GM21737 (cell line): ENCODE results near the gene MAP3K6.

Source experiments
- ATAC-seq: cut with Tn5 transposase; IDR thresholded peaks from one replicate; pipeline ENCODE4 v1.9.1; 2021; ENCODE audit warnings: mild to moderate bottlenecking, moderate library complexity; ENCODE audit not compliant: unreplicated experiment

The MAP3K6 gene

GRCh38 chr1:27379564-27380122, 12.9 kb upstream of the MAP3K6 start:
- ATAC-seq, result no peak

DNA sequence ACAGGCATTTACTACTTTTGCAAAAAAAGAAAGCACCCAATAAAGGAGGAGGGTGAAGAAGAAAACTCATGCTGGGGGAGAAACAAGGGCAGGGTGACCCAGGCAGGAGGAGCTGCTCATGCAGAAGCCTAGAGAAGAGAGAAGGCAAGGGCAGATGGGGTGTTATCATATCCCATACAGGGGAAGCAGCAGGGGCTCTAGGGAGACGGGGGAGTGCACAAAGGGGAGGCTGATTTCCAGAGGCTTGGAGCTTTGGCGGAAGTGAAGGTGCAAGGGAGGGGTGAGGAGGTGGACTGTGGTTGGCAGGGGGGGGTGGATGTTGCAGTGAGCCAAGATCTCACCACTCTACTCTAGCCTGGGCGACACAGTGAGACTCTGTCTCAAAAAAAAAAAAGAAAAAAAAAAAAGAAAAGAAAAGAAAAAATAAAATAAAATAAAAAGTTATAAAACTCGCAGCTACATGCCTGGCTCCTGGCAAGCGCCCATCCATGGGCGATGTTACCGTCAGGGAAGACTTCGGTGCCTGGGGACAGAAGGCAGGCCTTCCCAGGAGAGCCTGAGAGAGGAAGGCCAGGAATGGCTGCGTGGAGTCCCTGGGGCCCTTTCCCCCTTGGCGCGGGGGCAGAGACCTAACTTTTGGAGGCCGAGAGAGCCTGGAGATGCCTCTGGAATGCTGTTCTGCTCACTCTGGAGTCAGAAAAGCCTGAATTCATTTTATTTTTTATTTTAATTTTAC, 11.2 kb upstream of the MAP3K6 start:
- ATAC-seq, result no peak

GRCh38 chr1:27374362-27375086, 7.8 kb upstream of the MAP3K6 start, which contains the start of gene FCN3:
Gene FCN3, minus strand, starts transcription at chr1:27374824. Its CDS starts 6 bp downstream, at chr1:27374818.
- ATAC-seq, result no peak

- ATAC-seq, result no peak
Measured at GRCh38 chr1:27372808-27373690, 6.3 kb upstream of the MAP3K6 start.

- no peak for ATAC-seq
Measured at GRCh38 chr1:27372022-27372807, 5.5 kb upstream of the MAP3K6 start.

DNA sequence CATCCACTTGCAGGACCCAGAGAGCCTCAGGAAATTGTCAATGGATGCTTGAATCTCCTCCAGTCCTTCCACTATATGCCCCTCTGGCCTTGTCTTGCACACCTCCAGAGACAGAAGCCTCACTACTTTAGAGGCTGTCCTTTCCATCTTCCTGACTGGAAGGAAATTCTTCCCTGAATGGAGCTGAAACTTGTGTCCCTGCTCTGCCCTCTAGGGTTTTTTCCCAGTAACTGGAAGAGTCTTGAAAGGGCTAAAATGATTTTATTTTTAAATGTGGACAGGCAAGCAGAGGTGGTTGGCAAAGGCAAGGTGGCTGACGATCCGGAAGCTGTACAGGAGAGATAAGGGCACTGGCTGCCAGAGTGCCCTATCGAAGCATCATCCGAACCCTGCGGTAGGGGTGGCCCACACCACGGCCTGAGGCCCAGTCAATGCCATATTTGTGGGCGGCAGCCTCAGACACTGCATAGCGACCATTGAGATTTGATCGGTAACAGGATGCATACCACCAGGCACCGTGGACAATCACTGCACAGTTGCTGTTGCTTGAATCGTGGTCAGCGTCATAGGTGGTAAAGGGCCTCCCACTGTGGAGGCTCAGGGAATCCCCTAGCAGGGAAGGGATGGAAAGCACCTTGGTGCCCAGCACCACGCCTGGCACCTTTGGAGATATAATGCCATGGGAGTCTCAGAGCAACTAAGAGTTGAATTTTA, 2.3 kb upstream of the MAP3K6 start:
- ATAC-seq, result no peak

DNA sequence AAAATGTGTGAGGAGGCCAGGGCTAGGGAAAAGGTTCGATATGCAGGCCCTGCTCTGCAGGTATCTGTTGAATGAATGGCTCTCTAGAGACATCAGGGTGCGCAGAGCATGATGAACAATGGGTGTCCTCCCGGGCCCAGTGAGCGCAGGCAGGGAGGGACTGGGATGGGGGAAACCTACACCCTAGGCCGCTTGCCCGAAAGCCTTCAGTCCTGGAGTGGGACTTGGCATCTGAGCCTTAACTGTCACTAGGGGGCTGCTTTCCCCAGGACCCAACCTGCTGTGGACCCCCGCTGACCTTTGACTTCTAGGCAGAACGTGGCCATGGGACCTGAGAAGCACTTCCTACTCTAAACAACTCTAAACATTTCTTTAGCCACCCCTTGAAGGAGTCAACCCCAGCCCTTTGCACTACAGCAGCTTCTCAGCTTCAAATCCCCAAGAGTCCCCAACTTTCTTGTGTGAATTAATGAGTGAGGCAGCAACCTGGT, 444 bp upstream of the MAP3K6 start:
- ATAC-seq, result no peak

DNA sequence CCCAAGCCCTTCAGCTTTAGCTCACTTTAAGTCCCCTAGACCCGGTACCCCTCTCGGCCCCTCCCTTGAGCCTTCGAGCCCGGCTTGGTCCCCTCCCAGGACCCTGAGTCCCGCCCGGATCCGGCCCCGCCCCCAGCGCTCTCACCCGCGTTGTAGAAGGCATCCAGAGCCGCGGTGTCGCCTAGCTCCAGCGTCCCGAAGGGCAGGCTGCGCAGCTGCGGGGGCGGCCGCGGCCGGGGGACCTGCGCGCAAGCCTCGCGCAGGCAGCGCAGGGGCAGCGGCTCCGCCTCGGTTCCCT, 699 bp downstream of the MAP3K6 start:
- no peak for ATAC-seq

DNA sequence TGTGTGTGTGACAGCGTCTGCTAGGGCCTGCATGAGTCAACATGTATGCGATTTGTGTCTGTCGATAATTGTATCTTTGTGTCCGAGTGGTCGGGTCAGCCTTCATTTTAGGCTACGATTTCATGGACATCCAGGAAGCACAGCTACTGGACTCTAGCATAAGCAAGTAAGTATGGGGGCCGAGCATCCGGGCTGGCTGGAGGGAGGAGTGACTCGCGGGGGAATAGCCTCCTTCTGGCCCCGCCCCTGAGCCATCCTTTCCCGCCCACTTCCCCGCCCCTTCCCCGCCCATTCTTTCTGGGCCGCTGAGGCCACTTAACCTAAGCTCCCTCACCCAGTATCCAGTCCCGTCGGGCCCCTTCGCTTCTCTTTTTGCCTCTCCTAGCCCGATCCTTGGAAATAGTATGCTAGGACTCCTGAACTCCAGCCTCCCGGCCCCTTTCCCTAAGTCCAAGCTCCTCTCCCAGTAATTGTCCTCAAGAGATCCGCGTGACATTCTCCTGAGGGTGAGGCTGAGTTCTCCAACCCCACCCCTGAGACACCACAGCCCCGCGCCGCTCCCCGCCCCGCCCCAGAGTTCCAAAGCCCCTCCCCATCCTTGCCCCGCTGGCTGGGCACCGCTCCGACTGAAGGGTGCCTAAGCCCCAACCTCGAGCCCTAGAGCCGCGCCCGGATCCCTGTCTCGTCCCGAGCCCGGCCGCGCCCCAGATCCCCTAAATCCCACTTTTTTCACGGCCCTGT, 1.2 kb downstream of the MAP3K6 start:
- ATAC-seq, result no peak

- no peak for ATAC-seq
Measured at GRCh38 chr1:27364696-27365371, 1.9 kb downstream of the MAP3K6 start.

DNA sequence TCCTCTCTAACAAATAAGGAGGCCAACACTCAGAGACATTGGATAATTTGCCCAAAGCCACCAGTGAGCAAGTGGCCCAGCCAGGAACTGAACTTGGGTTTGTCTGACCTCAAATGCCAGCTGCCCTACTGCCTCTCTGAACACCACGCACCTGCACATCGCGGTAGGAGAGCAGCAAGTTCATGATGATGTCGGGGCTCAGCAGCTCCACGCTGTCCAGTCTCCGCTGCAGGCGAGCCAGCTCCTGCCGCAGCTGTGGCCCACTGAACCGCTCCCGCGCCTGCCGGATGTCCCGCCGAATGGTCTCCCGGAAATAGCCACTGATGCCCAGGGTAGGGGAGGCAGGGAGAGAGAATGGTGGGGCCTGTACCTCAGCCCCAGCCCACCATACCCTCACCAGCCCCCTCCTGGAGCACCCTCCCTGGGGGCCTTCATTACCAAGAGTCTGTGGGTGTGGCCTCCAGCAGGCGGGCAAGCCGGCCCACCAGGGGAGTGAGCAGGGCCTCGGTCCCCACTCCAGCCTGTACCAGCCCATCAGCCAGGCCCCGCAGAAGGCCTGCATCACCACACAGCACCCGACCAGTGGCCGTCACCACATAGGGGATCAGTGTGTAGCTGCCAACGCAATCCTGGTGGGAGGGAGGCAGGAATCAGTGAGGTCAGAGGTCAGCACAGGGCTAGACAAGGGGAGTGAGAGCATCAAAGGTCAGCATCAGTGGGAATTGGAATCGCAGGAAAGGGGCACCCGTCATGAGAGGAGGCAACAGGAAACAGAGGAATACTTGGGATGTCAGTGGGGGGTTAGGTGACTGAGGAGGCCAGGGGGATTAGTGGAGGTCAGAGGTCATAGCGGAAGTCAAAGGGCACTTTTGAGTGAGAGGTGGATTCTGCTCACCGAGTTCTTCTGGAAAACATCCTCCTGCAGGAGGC, 2.7 kb downstream of the MAP3K6 start:
- ATAC-seq, result no peak

DNA sequence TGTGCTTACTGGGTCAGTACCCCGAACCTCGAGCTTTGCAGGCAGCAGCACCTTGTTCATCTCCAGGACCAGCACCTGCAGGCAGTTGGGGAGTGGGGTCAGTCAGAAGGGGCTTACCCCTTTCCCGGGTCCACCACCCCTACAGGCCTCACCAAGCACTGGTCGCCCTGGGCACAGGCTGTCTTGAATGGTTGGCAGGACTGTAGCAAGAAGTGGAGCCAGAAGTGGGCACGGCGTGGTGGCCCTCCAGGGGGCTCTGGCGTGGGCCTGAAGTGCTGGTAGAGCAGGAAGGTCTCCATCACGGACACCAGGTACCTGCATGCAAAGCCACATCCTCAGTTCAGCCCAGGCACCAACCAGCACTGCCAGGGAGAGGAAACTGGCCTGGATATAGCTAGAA, 5.2 kb downstream of the MAP3K6 start:
- ATAC-seq, result no peak

GRCh38 chr1:27361044-27361402, 5.7 kb downstream of the MAP3K6 start:
- no peak for ATAC-seq

DNA sequence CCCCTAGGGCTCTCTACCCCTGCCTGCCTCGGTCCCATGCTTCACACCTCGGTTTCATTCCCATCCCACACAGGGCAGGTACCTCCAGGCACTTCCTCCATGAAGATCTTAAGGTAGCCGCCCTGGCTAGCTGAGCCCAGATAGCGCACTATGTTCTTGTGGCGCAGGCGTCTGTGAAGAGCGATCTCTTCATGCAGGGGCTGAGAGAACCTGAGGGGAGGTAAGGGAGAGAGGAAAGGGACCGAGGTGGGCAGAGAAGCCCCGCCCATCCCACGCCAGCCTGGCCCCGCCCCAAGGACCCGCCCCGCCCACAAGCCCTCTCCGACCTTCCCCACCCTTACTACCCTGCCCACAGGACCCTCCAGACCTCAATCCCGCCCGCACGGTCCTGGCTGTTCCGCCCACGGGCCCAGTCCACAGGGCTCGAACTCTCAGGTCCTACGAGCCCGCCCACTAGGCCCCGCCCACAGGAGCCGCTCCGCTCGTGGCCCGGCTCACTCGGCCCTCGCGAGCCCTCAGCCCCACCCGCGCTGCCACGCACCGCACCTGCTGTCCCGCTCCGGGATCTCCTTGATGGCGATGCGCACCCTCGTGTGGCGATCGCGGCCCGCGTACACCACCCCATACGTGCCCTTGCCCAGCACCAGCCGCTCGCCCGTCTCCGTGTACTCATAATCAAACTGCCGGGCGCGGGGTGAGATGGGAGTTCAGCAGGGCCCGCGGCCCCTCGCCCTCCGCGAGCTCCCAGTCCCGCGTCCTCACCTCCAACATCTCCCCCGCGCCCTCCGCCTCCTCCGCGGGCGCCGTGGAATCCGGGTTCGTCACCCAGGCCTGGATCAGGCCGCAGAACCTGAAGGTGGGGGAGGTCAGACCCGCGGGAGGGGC, 6.4 kb downstream of the MAP3K6 start:
- no peak for ATAC-seq

DNA sequence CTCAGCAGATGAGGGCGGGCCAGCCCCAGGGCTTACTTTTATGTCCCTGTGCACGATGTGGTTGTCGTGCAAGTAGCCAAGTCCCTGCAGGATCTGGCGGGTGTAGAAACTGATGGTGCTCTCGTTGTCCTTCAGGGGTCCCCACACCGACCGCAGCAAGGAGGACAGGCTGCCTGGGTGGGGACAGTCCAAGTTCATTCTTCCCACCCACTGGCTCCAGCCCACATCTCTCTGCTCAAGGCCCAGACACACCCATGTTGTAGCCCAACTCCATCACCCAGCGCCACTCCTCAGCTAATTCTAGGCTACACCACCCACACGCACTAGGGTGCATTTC, 7.0 kb downstream of the MAP3K6 start:
- ATAC-seq, result no peak

- no peak for ATAC-seq
Measured at GRCh38 chr1:27358928-27359313, 7.8 kb downstream of the MAP3K6 start.
